Activated CD4-positive, alpha-beta T cell treated with anti-CD3 and anti-CD28 coated beads for 24 hours (primary cell): ENCODE results near the gene OR1J1.

Experiments used
- DNase-seq, 2 donors: peaks; one replicate each; pipeline ENCODE4 v3.0.0-alpha.2; 2020; ENCODE audit warnings: low read depth in 2 of 2

Gene OR1J1

GRCh38 chr9:122445155-122445749 is 32.5 kb downstream of the OR1J1 start:
- no peak for DNase-seq

GRCh38 chr9:122444041-122444733 is 33.5 kb downstream of the OR1J1 start:
- no peak for DNase-seq

- no peak for DNase-seq
Measured at GRCh38 chr9:122442568-122442967, 35.2 kb downstream of the OR1J1 start.
